Activated T-cell treated with anti-CD3 and anti-CD28 coated beads, Interleukin-2, amount 50 U/mL, for 1 hour (primary cell): ENCODE data around the gene GLS.
"Not testable (repeated sequence)": the region's sequence is repeated elsewhere in the genome, so short reads cannot be mapped to it uniquely, and the experiment has no call there.

Source experiments
- DNase-seq: peaks from one replicate; pipeline ENCODE4 v3.0.0-alpha.2; 2020

The GLS gene

DNA sequence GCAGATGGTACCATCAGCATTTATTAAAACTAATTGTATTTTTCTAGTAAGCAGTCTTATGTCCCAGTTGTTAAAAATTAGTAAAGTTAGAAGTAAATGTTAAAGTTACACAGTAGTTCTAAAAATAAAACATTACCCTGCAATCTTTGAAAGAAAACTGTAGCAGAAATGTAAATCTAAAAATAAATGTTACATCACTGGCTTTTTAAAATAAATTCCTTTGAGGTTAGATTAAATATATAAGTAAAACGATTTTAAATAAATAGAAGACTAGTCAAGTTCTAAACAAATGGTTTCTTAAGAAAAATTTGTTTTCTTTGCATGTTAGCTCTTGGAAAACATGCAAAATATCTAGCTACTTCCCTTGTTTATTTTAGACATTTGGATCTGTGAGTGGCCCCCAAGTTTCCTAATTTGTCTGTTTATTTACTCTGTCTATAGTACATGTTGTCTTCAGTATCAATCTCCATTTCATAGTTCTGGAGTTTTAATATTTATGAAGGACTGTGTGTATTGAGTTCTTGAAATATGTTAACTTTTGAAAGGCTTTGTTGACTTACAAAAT is 58.2 kb downstream of the GLS start:
- no peak for DNase-seq

DNA sequence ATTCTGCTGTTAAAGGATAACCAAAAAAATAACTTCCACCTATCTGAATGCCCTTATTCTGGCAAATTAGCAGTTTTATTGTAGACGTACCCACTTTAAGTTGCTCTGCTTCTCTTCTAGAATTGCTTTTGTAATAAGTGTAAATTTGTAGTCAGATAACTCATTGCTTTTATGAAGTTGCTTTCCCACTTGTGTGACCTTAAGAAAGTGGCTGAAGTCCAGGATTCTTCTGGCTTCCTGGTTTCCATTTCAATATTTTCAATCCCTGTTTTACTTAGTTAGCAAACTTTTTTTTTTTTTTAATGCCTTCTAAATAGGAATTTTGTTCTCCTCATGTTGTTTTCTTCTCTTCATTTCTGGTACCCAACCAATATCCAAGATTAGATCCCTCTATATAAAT is 59.8 kb downstream of the GLS start:
- no peak for DNase-seq

DNA sequence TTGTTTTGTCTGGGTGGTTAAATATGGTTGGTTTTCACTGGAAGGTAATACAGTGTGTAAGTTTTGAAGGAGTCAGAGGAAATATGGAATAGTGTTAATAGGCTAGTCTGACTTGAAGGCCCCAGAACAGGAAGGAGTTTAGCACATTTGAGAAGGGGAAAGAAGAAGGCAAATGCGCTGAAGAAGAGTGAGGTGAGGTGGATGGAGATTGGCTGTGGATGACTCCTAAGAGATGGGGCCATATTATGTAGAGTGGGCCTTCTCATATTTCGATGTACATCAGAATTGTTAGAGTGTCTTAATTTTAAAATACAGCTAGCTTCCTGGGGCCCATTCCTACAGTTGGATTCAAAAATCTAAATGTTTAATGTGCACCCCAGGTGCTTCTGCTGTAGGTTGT is 61.0 kb downstream of the GLS start:
- no peak for DNase-seq

DNA sequence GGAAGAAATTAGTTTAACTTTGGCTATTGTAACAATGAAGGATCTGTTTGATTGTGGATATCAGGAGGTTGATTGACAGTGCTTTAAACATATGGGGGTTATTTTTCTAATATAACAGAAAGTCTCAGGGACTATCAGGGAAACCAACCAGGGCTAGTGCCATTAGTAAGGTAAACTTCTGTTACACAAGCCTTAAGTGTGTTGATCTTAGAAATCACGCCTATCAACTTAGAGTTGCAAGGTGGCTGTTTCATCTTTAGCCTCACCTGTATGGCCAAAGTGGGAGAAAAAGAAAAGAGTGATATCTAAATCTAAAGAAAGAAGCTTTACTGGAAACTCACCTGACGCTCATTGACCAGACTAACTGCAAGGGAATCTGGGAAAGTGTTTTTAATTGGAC is 62.1 kb downstream of the GLS start:
- DNase-seq, result no peak

DNA sequence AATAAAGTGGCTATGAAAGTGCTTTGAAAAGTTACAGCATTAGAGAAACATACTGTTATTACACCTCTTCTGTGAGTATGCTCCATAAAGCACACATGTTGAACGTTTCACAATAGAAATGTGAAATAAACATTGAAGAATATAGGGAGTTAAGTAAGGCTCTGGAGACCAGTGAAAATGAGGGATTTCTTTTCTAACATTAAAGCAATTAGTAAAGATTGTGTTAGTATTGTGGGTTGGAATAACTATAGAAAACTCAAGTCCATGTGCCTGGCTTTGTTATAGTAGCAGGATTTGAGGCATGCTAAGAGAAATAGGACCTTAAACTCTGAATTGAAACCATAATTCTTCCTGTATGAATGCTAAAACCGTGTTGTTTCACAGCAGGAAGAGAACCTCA is 63.1 kb downstream of the GLS start:
- no peak for DNase-seq

DNA sequence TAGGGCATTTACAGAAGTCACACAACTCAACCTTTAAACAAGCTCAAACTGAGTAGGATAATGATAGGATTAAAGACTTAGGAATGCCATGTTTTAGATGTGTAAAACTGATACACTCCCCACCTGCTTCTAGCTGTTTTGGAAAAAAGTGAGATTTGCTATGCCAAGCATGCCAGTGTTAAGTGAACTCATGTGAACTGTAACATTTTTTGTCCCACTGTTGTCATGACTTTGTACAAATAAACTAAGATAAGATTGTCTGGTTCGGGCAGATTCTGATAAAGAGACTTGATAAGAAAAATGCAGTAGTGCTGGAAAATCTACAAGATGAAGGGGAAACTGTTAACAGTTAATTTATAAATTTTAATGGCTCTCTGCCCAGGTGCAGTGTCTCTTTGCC is 66.5 kb downstream of the GLS start:
- DNase-seq, result no peak

DNA sequence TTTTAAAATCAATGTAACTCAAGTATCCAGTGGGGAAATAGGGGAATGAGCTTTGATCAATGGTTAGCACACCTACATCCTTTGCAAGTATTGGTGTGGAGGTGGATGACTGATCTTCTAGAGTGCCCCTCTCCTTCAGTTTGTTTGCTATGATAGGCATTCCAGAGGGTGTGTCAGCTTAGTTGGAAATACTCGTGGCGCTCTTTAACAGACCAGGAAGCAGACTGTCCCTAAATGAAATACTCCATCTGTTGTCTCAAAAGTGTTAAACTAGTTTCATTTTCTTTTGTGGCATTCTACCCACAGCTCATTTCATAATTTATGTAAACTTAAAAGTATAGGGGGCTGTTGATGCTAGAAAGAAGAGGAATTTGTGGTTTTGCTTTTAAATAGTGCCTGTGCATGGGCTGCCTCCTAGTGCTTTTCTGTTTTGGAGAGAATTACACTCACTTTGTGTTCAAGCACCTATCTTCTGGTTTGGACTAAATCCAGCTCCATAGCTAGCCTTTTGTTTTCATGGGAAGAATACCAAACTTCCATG is 67.2 kb downstream of the GLS start:
- no peak for DNase-seq

DNA sequence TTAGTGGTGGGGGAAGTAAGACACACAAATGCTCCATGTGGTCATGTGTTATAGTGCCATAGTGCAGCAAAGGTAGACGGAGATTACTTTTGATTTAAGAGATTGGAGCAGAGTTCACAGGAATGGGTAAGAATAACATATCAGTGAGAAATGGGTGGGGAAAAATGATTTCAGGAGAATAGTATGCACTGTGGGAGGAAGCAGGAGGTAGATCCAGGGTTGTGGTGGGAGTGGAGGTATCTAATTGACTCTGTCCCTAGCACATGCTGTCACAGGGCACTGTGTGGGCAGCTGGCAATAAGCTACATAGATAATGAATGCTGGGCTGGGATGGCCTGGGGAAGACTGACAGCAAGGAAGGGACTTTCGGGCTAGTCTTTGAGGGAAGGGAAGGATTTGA is 68.0 kb downstream of the GLS start:
- DNase-seq, result no peak

DNA sequence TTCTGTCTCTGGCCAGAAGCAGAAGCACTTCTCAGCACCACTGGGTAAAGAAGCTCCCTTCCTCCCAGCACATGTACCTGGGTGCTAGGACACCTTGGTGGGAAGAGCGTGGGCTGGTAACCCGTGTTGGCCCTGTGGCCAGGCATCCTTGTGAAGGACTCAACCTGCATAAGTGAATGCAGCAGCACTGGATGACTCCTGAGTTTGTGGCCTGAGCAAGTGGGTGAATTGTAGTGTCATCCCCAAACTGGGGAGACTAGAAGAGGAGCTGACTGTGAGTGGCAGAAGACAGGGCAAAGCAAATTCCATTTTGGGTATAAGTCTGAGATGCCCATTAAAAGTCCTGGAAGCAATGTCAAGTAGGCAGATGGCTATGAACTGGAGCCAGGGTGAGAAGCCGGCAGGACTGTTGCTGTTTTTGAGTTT is 70.0 kb downstream of the GLS start:
- DNase-seq, result no peak

DNA sequence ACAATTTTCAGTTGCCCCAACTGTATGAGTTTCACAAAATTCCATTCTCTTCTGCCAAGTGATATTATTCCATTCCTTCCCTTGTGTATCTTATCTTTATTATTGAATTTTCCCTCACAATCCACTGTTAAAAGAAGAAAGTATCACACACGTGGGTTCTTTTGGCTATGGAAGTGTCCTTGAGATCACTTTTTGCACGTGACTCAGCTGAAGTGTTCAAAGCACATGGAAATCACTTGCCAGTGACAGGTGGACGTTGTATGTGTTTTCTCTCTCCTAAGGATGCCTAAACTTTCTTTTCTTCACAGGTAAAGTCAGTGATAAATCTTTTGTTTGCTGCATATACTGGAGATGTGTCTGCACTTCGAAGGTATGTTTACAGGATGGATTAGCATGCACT is 72.6 kb downstream of the GLS start:
- DNase-seq, result no peak

DNA sequence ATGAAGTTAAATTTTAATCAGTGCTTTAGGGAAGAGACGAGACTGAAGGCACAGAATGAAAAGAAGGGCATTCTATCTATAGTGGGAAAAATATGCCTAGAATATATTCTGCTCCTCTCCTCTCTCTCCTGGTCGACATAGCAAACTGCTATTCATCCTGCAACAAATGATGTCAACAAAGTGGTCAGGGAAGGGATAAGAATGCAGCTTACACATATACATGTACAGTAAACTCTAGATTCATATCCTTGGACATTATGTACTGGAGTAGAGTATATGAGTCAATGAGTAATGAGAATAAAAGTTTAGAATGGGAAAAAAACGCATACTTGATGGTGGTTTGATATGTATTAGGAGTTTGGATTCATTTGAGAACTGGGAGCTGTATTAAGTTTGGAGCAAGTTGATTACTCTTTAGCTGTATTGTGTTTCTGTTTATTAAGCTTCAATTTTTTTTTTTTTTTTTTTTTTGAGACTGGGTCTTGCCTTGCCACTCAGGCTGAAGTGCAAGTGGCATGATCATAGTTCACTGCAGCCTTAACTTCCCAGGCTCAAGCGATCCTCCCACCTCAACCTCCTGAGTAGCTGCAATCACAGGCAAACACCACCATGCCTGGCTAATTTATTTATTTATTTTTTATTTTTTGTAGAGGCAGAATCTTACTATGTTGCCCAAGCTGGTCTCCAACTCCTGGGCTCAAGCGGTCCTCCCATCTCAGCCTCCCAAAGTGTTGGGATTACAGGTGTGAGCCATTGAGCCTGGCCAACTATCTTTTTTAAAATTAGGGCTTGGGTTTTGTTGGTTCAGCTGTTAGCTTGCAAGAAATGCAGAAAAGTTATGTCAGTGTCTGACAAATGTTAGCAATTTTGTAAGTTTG is 79.5 kb downstream of the GLS start:
- no peak for DNase-seq

DNA sequence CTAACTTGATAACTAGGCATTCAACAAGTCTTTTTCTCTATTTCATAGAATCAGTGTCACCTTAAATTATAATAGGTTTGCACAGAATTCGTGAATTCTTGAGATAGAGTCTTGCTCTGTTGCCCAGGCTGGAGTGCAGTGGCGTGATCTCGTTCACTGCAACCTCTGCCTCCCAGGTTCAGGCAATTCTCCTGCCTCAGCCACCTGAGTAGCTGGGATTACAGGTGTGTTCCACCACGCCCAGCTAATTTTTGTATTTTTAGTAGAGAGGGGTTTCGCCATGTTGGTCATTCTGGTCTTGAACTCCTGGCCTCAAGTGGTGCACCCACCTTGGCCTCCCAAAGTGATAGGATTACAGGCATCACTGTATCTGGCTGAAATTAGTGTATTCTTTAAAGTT is 80.5 kb downstream of the GLS start:
- not testable (repeated sequence) for DNase-seq

DNA sequence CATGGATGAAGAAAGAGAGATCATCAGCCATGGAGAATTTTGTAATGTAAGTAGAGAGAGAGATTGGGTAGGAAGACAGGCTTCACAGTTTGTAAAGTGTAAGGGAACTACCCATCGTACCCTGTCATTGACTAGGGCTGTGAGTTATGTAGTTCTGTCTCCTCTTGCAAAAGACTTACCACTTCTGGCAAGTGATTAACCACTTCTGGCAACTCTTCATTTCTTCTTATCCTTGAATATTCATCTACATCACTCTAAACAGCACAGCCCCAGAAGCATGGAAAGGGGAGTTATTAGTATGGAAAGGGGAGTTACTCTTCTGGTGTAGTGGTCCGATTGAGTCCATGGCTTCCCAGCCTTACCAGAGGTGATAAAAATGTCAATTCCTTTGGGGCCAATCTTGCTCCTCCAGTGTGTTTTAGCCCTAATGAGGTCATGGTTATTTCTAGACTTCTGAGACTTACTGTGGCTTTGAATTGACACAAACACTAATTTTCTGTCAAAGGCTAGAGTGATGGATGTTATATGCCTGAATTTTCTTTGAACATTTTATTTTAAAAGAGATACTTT is 81.4 kb downstream of the GLS start:
- no peak for DNase-seq

DNA sequence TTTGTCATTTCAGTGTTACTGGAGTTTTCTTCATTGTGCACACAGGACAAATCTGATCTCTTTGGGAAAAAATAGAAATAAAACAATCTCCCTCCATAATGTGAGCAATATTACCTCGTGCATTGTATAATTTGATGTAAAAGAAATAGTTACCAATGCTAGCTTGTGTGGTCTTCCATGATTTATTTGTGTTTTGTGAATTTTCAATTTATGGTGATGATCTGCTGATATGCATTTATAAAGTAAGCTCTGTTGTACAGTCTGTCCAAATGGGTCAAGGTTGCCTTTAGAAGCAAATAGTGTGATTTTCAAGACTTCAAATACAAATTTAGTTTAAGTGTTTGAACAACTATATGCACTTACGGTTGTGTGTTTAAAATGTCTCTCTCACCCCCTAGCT is 82.5 kb downstream of the GLS start:
- no peak for DNase-seq

DNA sequence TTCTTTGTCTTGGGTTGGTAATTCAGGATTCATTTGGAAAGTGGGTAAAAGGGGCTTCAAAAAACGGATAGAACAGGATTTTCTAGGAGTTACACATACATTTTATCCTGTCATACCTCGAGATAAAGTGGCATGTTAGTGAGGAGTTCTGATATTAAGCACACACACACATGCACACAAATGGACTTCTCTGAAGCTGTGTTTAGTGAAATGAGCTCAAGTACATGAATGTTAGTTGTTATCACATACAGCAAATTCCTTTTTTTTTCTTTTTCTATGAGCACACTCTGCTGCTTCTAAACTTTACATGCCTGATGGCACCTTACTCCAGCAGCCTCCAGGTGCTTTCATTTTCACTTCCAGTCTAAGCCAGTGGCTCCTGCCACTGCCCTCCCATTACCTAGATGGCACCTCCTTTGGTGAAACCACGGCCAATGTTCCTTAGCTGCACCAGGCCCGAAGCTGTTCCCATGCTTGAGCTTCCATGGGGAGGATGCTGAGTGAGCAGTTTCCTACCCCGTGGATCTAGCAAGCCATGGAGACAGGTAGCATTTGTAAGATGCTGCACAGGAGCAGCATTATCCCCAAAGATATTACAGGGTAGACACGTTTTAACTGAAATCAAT is 83.7 kb downstream of the GLS start:
- DNase-seq, result no peak

DNA sequence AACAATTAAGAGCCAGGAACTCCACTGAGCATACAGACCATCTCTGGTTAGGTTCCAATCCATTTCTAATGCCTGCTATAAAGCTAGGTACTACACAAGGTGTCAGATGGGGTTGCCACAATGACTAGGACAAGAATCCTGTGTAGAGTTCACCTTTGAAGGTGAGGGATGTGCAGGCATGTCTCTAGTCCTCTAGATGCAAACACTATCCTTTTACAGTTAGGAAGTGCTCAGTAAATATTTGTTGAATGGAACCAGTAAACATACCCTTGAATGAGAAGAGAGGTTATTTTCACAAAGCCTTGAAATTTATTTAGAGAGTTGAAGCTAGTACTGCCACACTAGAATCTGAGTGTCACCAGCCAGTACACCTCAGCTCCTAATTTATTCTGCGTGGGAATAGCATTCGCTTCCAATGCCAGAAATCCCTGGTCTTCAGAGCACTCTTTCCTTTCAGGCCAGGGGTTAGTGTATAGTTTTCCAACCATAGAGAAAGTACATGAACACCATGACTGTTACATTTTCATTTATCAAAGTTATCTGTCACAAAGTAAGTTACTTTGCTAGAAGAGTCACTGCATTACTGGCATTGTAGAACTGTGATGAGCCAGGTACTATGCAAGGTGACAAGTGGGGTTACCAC is 85.1 kb downstream of the GLS start:
- no peak for DNase-seq

DNA sequence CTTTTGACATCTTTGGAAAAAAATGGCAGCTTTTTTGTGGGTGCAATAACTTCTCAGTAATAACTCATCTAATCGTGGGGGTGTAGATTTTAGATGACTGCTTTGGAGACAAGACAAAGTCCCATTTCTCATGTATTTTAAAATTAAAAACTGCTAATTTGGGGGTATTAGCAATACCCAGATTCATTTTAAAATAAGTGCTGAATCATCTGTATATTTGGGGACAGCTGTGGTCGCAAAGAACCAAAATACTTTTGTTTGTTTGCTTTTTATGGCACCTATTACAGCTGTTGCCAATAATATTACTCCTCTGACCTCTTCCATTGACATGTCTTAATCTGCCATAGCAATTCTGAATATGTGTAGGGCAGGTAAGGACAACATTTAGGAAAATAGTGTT is 87.9 kb downstream of the GLS start:
- DNase-seq, result no peak

DNA sequence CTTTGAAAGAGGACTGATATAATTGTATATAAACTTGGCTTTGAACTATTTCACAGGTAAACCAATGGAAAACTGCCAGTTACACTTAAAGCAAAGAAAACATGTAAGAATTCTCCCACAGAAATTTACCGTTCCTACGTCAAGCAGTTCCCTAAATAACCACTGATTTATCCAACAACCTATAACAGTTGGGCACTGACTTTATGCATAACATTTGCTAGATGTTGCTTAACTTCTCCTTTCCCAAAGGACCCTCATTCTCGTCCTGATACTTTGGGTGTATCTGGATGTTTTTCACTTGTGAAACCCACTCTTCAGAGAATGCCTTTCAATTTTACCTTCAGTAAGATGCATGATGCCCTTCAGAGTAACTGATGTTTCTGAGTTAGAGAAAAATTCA is 89.5 kb downstream of the GLS start:
- no peak for DNase-seq

DNA sequence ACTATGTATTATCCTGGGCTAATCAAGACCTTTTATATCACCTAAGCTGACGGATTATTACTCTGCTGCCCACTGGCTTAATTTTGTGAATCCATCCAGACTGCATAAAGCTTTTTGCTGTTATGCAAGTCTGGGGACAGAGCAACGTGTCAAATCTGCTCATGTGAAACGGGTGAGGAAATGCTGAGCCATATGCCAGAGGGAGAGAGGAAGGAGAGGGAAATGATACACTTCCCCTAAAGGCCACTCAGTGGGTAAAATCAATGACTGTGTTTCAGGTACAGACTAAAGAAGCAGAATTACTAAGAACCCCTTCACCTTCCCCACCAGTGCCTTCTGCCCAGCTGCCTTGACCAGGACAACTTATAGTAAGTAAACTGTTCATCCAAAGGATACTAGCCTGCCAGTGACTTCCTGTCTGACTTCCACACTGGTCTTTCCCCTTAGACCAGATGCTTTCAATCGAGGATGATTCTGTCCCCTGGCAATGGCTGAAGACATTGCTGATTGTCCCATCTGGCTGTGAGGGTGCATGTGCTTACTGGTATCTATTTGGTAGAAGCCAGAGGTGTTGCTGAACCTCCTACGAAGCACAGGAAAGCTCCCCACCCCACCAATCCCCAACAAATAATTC is 90.4 kb downstream of the GLS start:
- DNase-seq, result no peak

DNA sequence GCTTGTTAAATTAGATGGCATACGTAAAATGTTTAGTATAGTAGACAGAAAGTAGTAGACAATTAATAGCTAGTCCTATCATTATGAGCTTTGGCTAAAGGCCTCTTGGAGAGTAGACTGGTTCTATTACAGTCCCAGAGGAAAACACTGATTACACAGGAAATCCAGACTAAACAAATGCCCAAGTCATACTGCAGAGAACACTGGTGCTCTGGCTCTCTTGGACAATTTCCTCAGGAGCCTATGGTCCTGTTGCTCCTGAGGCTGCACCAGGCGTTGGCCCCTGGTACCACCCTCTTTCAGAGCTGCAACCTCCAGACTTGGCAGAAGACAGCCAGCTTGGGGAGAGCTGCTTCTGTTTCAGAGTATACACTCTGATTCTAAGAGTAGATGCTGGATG is 91.6 kb downstream of the GLS start:
- DNase-seq, result no peak

DNA sequence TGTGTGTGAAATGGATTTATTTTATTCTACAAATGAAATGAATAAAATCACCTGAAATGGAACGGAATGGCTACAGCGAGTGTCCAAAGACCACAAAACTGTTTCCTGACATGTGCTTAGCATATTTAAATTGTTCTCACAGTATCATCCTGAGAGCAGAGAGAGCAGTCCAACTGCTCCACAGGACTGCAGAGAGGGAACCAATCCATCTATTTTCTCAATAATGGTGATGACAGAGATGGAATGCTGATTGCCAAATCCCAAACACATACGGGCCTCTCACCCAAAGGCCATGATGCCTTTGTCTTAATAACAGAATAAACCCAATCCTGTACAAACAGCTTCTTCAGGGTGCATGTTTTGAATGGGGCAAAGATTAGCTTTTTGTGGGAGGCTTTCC is 92.2 kb downstream of the GLS start:
- no peak for DNase-seq

DNA sequence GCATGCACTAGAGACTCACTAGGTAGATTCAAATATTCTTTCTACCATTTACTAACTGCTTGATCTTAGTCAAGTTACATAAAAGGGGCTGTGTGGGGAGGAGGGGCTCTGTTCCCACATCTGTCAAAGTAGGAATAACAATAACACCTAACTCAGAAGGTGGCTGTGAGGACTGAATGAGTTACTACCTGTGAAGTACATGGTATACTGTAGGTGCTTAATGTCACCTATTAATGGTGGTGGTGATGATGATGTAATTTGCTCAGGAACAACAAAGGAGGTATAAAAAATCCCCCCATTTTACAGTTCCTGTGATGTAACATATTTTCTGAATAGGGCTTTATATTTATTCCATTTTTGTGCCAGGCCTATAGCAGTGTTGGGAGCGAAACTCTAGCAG is 92.6 kb downstream of the GLS start:
- DNase-seq, result no peak
